GM20000 (cell line): ENCODE results near the gene MAGI2.
"Not testable (repeated sequence)": the region's sequence is repeated elsewhere in the genome, so short reads cannot be mapped to it uniquely, and the experiment has no call there.

Experiments used
- DNase-seq: peaks from one replicate; pipeline ENCODE4 v3.0.0; 2012; ENCODE audit warnings: low spot score
- TF ChIP-seq, protein P1 (sequence below): IDR thresholded peaks from 2 replicates; pipeline ENCODE4 v1.5.1; 2012; ENCODE audit warnings: mild to moderate bottlenecking, control low read depth; ENCODE audit errors: extremely low read depth, missing control alignments

Gene MAGI2

DNA sequence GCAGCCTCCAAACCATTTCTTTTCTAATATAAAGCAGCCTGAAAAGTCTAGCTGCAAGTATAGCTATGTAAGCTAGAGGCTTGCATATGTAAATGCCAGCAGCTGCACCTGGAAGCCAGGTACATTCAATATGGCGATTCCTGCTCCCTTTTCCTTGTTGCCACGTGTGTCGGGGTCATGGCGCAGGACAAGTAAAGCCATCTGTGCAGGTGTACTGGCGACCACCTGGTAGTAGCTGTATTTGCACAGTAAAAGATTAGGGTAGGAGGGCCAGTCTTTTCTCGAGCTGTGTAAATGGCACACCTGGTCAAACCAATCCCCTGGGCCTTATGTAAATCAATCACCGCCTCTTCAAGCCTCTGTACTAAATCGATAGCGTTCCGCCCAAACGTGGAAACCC lies 484.5 kb downstream of the MAGI2 start:
- DNase-seq = no peak
- TF ChIP-seq, protein P1, sequence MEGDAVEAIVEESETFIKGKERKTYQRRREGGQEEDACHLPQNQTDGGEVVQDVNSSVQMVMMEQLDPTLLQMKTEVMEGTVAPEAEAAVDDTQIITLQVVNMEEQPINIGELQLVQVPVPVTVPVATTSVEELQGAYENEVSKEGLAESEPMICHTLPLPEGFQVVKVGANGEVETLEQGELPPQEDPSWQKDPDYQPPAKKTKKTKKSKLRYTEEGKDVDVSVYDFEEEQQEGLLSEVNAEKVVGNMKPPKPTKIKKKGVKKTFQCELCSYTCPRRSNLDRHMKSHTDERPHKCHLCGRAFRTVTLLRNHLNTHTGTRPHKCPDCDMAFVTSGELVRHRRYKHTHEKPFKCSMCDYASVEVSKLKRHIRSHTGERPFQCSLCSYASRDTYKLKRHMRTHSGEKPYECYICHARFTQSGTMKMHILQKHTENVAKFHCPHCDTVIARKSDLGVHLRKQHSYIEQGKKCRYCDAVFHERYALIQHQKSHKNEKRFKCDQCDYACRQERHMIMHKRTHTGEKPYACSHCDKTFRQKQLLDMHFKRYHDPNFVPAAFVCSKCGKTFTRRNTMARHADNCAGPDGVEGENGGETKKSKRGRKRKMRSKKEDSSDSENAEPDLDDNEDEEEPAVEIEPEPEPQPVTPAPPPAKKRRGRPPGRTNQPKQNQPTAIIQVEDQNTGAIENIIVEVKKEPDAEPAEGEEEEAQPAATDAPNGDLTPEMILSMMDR = no peak

- DNase-seq = not testable (repeated sequence)
These were observed 485.9 kb downstream of the MAGI2 start for GRCh38 chr7:78967561-78967960.

DNA sequence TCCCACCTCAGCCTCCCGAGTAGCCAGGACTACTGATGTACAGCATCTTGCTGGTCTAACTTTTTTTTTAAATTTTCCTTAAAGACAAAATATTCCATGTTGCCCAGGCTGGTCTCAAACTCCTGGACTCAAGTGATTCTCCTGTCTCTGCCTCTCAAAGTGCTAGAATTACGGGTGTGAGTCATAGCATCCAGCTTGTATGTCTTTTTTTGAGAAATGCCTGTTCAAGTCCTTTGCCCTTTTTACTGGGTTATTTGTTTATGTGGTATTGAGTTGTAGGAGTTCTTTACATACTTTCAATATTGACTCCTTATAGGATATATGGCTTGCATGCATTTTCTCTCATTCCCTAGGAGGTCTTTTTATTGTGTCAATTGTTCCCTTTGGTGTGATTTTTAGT lies 486.4 kb downstream of the MAGI2 start:
- no peak for DNase-seq
- TF ChIP-seq, protein P1 = no peak

GRCh38 chr7:78959477-78959876 lies 494.0 kb downstream of the MAGI2 start:
- TF ChIP-seq, protein P1 = no peak
- no peak for DNase-seq

DNA sequence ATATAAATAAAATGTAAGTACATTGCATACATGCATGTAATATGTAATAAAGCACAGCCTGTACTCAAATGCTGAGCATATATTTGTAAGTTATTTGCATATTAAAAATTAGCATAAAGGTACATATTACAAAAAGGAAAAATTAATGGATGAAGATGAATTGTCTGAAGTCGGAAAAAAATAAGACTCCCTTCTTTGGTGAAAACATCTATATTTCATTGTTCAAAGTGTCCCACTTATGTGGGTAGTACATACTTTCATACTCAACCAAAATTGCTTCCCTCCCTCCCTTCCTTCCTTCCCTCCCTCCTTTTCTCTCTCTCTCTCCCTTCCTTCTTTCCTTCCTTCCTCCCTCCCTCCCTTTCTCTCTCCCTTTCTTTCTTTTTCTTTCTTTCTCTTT lies 498.1 kb downstream of the MAGI2 start:
- TF ChIP-seq, protein P1 = no peak
- DNase-seq = no peak

GRCh38 chr7:78953726-78954363 lies 499.6 kb downstream of the MAGI2 start:
- DNase-seq = no peak
- TF ChIP-seq, protein P1 = no peak

DNA sequence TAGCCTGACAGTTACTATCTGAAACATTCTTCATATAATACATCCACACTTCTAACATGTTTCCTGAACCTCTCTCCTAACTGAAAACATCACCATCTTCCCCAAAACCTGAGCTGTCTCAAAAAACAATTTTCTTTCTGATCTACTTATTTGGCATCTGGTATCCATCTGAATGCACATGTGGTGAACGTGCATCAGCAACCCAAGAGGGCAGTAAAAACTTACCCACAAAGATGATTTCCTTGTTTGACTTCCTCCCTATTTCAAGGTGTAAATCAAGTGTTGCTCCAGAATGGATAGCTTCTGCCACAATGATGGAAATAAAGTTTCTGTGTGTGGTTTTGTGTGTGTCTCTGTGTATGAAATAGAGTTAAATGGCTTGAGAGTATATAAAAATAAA lies 500.4 kb downstream of the MAGI2 start:
- TF ChIP-seq, protein P1 = no peak
- DNase-seq = no peak

DNA sequence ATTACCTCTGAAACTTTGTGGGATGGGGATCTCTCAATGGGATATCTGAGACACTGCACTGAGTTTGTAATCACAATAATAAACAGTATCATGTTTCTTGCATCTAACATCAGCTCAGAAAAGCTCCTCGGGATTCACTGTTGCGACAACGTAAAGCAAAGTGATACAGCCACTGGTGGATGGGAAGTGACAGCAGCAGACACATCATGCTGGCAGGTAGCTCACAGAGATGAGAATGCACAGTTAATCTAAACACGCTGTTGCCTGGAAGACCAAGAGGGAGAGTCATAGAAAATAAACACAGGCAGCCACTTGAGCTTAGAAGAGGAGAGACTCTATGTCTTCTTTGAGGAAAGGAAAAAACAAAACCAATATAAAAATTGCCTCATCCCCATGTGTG lies 513.8 kb downstream of the MAGI2 start:
- no peak for DNase-seq
- TF ChIP-seq, protein P1 = no peak
